Measurements from ENCODE around the gene BUB1B.

Gene BUB1B

DNA sequence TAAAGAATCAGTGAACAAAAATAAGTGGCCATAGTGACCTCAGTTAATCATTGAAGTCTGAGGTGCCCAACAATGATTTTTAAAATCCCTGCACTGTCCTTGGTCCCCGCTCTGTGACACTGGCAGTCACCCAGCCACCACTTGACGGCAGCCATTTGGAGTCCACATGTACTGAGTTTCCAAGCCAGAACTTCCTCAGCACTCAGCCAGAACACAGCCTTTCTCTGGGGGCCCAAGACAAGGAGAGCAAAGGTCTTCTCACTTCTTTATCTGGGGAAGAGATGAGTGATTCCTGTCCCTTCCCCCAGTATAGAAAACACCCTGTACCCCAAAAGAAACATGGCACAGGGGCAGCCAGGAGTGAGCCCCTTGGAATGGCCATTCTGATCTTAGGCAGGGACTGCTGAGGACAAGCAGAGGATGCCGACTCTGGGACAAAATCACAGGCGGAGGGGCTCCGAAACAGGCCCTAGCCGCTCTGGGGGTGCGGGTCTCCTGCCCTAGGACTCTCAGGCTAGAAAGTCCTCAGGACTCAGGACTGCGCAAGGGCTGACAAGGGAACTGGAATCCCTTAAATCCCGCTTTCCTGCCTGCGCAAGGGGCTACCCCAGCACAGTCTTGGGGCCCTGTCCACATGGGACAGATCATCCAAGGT lies 90.7 kb downstream of the BUB1B start:
- no peak overlapping the region for H3K27ac ChIP-seq
- TF ChIP-seq ZFX (IDR thresholded peaks at IDR 0.05) (no peak), CTCF (conservative IDR thresholded peaks at IDR 0.05) (no peak)

DNA sequence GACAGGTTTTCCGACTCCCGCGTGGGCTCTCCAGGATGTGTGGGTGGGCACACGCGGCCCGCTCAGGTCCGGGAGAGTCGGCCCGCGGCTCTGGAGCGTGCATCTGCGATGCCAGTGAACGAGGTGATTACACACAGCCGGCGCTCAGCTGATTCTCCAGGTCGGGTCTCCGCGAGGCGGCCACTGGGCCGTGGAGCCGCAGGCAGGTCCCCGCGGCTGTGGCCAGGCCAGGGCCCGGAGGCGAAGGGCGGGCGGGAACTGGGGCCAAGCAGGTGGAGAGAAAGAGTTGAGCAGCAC lies 91.2 kb downstream of the BUB1B start:
- TF ChIP-seq CTCF (conservative IDR thresholded peaks at IDR 0.05): no peak
- no peak for TF ChIP-seq ZFX (IDR thresholded peaks at IDR 0.05)
- no peak overlapping the region for H3K27ac ChIP-seq

GRCh38 chr15:40252438-40253166 lies 91.7 kb downstream of the BUB1B start:
- no peak overlapping the region for H3K27ac ChIP-seq
- TF ChIP-seq ZFX (IDR thresholded peaks at IDR 0.05) (no peak), CTCF (conservative IDR thresholded peaks at IDR 0.05) (no peak)

GRCh38 chr15:40253167-40253790 lies 92.4 kb downstream of the BUB1B start:
- no peak overlapping the region for H3K27ac ChIP-seq
- TF ChIP-seq ZFX (IDR thresholded peaks at IDR 0.05) (no peak), CTCF (conservative IDR thresholded peaks at IDR 0.05) (no peak)

DNA sequence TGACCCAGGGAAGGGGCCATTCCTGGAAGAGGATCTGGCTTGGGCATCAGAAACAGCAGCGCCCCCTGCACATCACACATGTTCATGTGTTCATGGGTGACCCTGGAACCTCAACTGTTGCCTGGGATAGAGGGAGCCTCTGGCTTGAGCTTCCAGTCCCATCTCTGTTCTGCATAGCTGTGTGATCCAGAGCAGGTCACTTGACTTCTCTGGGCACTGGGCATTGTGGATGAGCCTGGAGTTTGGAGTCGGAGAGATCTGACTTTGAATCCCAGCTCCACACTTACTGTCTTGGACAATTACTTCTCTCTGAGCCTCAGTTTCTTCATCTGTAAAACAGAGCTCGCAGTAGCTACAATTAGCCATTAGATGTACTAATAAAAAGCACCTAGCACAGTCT lies 93.6 kb downstream of the BUB1B start:
- no peak overlapping the region for H3K27ac ChIP-seq
- TF ChIP-seq ZFX (IDR thresholded peaks at IDR 0.05): no peak
- no peak for TF ChIP-seq CTCF (conservative IDR thresholded peaks at IDR 0.05)

GRCh38 chr15:40255033-40255432 lies 94.2 kb downstream of the BUB1B start:
- TF ChIP-seq CTCF (conservative IDR thresholded peaks at IDR 0.05): no peak
- no peak for TF ChIP-seq ZFX (IDR thresholded peaks at IDR 0.05)
- no peak overlapping the region for H3K27ac ChIP-seq

DNA sequence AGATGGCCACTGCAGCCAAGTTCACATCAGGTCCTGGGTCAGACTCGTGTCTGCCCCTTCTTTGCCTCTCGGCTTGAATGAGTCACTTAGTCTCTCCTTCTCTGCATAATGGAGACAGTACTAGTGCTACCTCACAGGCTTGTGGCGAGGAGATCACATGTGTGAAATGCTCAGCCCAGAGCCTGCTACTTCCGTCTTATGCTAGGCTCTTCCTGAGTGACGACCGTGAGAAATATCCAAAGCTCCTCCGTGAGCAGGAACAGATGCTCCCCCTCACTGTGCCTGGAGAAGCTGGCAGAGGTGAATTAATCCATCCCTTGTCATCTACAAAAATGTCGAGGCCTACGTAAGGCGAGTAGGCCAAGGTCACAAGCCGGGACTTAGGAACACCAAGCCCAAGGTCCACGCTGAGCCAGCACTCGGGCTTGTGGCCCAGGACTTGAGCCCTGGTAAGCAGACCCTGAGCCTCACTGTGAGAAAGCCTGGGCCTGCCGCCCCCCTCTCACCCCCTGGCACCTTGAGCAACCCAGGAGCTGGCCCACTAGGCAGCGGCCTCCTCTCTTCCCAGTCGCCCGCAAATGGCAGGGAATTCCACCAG lies 95.9 kb downstream of the BUB1B start:
- no peak overlapping the region for H3K27ac ChIP-seq
- TF ChIP-seq ZFX (IDR thresholded peaks at IDR 0.05) (no peak), CTCF (conservative IDR thresholded peaks at IDR 0.05) (no peak)

Measured in C4-2B (cell line).